ENCODE measurements around the gene LTB4R2. TPM values are rescaled to one million over a fixed set of nuclear protein-coding genes. Genes with fewer than 3 reads are reported as not detected.

Gene LTB4R2
- total and polyA plus RNA-seq, 2 experiments from 2014 or later = 0.40 to 12.6 TPM

- TF ChIP-seq REST (IDR thresholded peaks at IDR 0.05; ENCODE audit: unreplicated experiment) (no peak), JUNB (IDR thresholded peaks at IDR 0.05; ENCODE audit: unreplicated experiment) (no peak), EZH2 (IDR thresholded peaks at IDR 0.05; ENCODE audit: low read depth, unreplicated experiment) (no peak), ZNF331 (CRISPR knock-in tag; IDR thresholded peaks at IDR 0.05; ENCODE audit: low read depth) (no peak), STAT1 (IDR thresholded peaks at IDR 0.05; ENCODE audit: unreplicated experiment) (no peak)
These were observed 24.6 kb upstream of the LTB4R2 start (continued) for GRCh38 chr14:24285351-24285750.

GRCh38 chr14:24286996-24287395, 22.9 kb upstream of the LTB4R2 start:
- Histone ChIP-seq H4K20me1 (replicated peaks; ENCODE audit: insufficient read depth) (no peaks in the 10 kb centered on the region; the same call in 1 of the 2 replicates), H2AFZ (no peak overlapping the region), H3K4me2 (no peak overlapping the region), H3K4me3 (no peak overlapping the region), H3K27me3 (ENCODE audit: insufficient read depth) (no peaks in the 10 kb centered on the region), H3K9me2 (ENCODE audit: insufficient read depth) (no peaks in the 10 kb centered on the region), H3K27ac (ENCODE audit: low read depth) (no peak overlapping the region), H3K79me2 (replicated peaks; ENCODE audit: insufficient read depth) (no peaks in the 10 kb centered on the region), H3F3A (replicated peaks; ENCODE audit: low read depth) (no peaks in the 10 kb centered on the region), H3K4me1 (ENCODE audit: insufficient read depth) (no peaks in the 10 kb centered on the region), H3K36me3 (ENCODE audit: insufficient read depth) (no peaks in the 10 kb centered on the region)
- ATAC-seq (no peak), DNase-seq (ENCODE audit: low spot score) (no peak)
- Mint-ChIP-seq H3K27ac (no peak overlapping the region), H3K36me3 (ENCODE audit: low read depth) (no peaks in the 10 kb centered on the region; the same call in 1 of the 3 replicates), H3K27me3 (ENCODE audit: insufficient read depth, low read depth, poor library complexity) (peaks cover 9% of the 10 kb centered on the region), H3K4me1 (no peaks in the 10 kb centered on the region), H3K4me3 (no peak overlapping the region), H3K9me3 (no peaks in the 10 kb centered on the region)
- no peak for TF ChIP-seq ZNF331 (CRISPR knock-in tag; IDR thresholded peaks at IDR 0.05; ENCODE audit: low read depth)
- TF ChIP-seq REST (IDR thresholded peaks at IDR 0.05; ENCODE audit: unreplicated experiment) = no peak
- TF ChIP-seq EZH2 (IDR thresholded peaks at IDR 0.05; ENCODE audit: low read depth, unreplicated experiment) = no peak
- no peak for TF ChIP-seq ETS1 (IDR thresholded peaks at IDR 0.05)
- no peak for TF ChIP-seq POLR2AphosphoS5 (IDR thresholded peaks at IDR 0.05; ENCODE audit: low read depth)
- no peak for TF ChIP-seq JUNB (IDR thresholded peaks at IDR 0.05; ENCODE audit: unreplicated experiment)
- no peak for TF ChIP-seq NANOG (IDR thresholded peaks at IDR 0.05; ENCODE audit: borderline replicate concordance)
- TF ChIP-seq ZNF114 (CRISPR knock-in tag; IDR thresholded peaks at IDR 0.05) = no peak
- TF ChIP-seq ZNF462 (CRISPR knock-in tag; IDR thresholded peaks at IDR 0.05) = no peak
- no peak for TF ChIP-seq CREB1 (CRISPR knock-in tag; IDR thresholded peaks at IDR 0.05; ENCODE audit: low read depth)
- no peak for TF ChIP-seq STAT1 (IDR thresholded peaks at IDR 0.05; ENCODE audit: unreplicated experiment)

Data from GM23338 (cell line).